Stimulated activated CD8-positive, alpha-beta memory T cell treated with anti-CD3 and anti-CD28 coated beads, Interleukin-7, amount 100 ng/mL, for 48 hours (primary cell): ENCODE data around the gene SUN1.
"Not testable (repeated sequence)": the region's sequence is repeated elsewhere in the genome, so short reads cannot be mapped to it uniquely, and the experiment has no call there.

Source experiments
- DNase-seq, 2 donors: peaks; one replicate each; pipeline ENCODE4 v3.0.0-alpha.2; 2020; ENCODE audit warnings: low read depth in 1 of 2; ENCODE audit errors: extremely low read depth in 1 of 2

The SUN1 gene

DNA sequence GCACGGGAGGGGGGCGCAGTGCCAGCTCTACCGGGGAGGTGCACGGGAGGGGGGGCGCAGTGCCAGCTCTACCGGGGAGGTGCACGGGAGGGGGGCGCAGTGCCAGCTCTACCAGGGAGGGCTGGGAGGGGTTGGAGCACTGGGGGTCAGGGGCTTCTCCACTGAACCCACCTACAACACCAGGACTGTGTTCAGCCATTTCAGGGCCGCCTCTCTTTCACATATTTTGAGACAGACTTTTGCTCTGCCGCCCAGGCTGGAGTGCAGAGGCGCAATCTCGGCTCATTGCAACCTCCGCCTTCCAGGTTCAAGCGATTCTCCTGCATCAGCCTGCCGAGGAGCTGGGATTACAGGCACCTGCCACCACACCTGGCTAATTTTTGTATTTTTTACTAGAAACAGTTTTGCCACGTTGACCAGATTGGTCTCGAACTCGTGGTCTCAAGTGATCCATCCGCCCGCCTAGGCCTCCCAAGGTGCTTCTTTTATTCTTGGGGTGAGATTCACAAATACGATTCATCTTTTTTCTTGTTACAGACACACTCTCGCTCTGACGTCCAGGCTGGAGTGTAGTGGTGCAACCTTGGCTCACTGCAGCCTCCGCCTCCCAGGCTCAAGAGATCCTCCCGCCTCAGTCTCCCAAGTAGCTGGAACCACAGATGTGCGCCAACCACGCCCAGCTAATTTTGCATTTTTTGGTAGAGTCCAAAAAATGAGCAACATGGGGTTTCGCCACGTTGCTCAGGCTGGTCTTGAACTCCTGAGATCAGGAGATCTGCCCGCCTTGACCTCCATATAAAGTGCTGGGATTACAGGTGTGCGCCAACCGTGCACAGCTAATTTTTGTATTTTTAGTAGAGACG, 85.2 kb downstream of the SUN1 start:
- no peak for DNase-seq

DNA sequence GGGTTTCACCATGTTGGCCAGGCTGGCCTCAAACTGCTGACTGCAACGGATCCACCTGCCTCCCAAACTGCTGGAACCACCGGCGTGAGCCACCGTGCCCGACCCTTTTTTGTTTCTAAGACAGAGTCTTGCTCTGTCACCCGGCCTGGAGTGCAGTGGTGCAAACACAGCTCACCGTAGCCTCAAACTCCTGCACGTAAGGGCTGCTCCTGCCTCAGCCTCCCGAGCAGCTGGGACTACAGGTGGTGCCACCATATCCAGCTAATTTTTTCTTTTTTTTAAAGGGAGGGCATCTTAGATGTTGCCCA, 85.8 kb downstream of the SUN1 start:
- DNase-seq: no peak

DNA sequence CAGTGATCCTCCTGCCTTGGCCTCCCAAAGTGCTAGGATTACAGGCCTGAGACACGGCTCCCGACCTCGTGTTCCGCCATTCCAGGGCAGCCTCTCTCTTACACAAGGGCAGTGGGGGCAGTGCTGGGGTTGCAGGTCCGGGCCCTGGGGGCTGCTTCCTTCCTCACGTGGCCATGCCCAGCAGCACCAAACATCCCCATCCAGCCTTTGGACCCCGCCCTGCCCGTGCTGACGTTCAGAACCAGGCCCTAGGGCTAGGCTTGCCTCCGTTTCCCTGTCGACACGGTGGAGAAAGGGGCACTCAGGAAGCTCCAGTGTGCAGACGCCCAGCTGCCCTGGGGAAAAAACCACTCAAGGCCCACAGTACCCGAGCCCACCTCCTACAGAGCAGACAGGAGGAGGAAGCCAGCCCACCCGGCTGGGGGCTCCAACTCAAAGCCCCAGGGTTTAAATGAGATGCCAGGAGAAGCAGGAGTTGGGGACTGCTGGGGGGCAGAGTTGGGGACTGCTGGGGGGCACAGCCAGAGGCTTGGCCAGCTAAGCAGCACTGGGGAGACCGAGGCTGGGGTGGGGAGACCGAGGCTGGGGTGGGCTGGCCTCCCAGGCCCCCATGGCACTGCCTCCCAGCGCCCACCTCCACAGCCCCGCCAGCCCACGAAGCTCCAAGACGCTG, 86.3 kb downstream of the SUN1 start:
- DNase-seq: no peak

DNA sequence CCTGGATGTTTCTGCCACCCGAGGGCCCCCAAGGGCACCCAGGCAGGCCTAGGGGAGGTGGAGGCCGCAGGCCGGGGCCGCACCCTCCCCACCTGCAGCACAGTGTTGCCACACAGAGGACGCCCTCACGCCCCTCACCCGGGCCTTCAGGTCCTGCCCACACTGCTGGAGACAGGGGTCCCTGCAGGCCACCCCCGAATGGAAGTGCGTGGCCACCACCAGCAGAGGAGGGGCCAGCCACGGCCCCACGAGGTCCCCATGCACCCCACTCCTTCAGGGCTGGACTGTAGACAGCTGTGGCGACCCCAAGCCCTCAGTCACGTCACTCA, 86.8 kb downstream of the SUN1 start:
- no peak for DNase-seq

DNA sequence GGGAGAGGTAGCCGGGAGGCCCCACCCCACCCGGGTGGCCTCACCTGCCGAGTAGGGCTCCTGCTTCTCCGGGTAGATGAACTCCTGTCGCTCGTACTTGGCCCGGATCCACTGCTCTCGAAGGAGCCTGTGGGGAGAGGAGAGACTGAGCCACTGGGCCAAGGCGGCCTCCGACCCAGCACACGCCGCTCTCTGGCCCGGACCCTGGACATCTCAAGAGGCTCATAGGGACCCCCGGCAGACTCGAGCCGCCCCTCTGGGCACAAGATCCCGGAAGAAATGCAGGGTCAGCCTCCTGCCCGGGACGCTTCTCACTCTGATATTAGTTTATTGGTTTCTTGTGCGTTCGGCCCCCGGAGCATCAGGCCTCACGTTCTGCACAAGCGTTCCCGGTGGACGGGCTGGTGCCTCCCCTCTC, 87.7 kb downstream of the SUN1 start:
- no peak for DNase-seq

DNA sequence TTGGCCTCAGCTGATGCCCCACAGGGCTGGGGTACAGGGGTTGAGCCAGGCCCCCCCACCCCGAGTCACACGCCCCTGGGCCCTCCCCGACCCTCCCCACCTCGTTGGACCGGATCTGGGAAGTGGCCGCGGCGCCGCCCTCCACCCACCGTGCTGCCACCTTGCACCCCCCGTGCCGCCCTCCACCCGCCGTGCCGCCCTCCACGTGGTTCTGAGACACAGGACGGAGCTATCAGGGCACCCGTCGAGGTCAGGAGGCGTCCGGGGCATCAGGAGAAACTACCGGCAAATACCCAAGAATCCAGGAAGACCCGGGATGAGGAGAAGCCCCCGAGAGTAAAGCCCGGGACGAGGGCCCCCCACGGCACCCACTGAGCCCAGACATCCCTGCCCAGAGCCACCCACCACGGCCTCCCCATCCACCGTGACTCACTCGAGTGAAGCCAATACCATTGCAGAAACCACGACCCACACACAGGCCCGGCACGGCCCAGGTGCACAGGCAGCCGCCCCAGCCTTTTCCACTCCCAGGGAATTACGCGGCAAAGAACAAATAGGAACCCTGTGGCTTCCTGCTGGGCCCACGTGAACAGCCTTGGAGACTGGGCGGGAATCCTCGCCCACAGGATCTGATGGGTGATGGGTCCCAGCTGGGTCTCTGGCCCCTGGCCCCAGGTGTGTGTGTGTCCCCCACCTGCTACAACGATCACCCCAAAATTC, 88.2 kb downstream of the SUN1 start:
- no peak for DNase-seq

DNA sequence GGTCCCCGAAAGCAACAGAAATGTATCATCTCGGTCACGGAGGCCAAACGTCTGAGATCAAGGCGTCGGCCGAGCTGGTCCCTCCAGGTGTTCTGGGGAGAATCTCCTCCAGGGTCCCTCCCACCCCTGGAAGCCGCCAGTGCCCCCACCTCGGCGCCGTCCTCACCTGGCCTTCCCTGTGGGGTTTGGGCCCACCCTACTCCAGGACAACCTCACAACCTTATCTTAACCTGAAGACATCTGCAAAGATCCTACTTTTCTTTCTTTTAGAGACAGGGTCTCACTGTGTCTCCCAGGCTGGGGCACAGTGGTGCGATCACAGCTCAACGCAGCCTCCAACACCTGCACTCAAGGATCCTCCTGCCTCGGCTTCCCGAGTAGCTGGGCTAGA, 88.8 kb downstream of the SUN1 start:
- DNase-seq: no peak

DNA sequence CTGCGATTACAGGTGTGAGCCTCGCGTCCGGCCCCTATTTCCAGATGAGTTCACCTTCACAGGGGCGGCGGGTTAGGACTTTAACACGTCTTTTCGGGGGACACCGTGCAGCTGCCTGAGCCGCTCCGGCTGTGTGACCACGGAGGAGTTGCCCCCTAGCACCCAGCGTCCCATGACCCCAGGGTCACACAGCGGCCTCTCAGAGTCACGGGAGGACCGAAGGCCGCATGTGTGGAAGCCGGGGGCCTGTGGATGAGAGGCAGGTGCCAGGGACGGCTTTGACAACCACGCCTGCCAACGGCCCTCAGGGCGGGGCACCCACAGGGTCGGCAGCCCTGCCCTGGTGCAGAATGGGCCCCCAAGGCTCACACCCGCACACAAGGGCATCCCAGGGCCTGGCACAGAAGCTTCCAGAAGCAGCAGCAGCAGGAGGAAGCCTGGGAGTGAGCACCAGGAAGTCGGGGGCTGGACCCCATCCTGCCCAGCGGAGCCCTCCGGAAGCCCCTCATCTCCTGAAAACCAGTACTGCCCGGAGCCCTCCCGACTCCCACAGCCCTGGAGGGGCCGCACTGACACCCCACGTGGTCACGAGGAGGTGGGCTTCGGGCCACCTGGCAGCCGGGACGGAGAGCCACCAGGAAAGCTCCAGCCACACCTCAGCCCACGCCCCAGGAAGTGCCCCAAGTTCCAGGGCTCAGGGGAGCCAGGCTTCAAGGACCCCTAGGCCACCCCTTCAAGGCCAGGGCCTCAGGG, 89.5 kb downstream of the SUN1 start:
- DNase-seq: no peak

DNA sequence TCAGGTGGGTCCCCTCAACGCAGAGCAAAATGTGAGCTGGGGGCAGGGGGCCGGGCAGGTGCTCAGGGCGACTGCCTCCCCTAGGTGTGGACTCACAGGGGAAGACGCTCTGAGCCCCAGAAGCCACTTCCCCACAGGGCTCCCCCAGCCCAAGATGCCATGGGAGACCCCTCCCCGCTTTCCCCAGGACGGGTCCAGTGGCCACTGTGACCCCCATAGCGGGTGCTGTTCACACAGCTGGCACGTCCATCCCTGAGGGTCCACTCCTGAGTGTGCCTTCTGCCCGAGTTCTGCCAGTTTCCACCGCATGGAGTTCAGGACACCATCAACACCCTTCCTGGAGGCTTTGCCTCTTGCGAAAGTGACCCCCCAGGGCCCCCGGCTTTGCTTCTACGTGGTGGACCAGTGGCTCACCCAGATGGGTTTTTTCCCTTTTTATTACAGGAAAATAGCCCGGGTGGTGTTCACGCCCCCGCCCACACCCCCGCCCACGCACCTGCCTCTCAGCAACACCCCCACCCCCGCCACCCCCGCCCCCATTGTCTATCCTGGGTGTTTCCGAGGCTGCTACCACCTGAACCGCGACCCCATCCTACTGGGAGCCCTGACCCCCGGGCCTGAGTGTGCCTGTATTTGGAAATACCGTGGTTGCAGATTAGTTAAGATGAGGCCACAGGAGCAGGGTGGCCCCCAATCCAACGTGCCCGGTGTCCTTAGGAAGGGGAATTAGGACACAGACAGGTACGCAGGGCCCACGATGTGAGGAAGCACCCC, 90.2 kb downstream of the SUN1 start:
- DNase-seq: peak in 1 of 2 donors; percentile 46

DNA sequence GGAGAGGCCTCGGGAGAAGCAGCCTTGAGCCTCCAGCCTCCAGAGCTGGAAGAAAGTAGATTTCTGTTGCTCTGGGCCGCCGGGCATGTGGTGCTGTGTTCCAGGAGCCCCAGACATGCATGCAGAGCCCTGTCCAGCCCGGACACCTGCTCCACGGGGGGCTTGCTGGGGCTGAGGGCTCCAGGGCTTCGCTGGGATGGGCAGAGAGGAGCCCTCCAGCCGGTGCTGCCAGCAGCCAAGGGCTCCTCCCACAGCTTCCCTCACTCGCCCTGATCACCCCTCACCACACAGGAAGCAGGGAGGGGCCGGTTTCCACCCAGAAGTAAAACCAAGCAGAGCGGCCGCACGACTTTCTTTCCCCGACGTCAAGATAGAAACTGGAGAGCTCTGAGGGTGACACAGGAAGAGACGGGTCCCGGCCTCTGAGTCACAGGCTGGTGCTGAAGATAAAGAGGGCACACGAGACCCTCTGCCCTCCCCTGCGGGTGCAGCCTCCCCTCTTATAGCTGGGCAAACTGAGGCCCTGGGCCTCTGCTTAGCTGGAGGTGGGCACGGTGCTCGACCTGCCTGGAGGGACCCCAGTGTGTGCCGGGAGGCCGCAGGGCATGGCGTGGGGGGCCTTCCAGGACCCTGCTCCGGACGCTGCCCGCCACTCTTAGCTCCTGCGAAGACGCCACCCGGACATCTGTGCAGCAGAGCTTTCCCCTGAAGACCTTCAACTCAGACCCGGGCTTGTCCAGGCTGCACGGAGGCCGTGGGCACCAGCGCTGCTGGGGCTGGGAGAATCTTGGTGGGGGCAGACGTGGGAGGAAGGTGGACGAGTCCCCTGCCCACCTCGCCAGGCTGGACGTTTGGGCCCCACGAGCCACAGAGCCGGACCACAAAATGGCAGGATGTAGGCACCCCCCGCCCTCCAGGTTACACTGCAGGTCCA, 91.1 kb downstream of the SUN1 start:
- peak; percentile 88 to 96 for DNase-seq

DNA sequence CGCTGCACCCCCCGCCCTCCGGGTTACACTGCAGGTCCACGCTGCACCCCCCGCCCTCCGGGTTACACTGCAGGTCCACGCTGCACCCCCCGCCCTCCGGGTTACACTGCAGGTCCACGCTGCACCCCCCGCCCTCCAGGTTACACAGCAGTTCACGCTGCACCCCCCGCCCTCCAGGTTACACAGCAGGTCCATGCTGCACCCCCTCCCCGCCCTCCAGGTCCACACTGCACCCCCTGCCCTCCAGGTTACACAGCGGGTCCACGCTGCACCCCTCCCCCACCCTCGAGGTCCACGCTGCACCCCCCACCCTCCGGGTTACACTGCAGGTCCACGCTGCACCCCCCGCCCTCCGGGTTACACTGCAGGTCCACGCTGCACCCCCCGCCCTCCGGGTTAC, 91.8 kb downstream of the SUN1 start:
- not testable (repeated sequence) for DNase-seq
